HG03378 (cell line): ENCODE data around the gene ZNF575.

Experiments
- ATAC-seq: cut with Tn5 transposase; IDR thresholded peaks from one replicate; pipeline ENCODE4 v1.9.1; 2021; ENCODE audit warnings: mild to moderate bottlenecking, moderate library complexity; ENCODE audit not compliant: unreplicated experiment

The ZNF575 gene

GRCh38 chr19:43570174-43570791 is 37.3 kb downstream of the ZNF575 start:
- no peak for ATAC-seq

DNA sequence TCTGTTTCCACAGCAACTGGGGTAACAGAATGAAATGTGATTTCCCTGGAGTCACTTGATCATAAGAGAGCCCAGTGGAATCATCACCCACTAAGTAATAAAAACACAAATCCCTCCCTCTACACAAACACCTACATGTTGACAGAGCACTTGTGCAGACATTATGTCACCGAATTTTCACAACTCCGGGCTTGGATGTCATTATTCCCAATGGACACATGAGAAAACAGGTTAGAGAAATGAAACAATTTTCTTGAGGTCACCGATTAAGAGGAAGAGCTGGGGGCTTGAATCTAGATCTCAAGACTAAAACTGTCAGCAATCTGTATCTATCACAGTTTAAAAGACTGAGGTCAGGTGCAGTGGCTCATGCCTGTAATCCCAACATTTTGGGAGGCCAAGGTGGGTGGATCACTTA is 39.2 kb downstream of the ZNF575 start:
- no peak for ATAC-seq

DNA sequence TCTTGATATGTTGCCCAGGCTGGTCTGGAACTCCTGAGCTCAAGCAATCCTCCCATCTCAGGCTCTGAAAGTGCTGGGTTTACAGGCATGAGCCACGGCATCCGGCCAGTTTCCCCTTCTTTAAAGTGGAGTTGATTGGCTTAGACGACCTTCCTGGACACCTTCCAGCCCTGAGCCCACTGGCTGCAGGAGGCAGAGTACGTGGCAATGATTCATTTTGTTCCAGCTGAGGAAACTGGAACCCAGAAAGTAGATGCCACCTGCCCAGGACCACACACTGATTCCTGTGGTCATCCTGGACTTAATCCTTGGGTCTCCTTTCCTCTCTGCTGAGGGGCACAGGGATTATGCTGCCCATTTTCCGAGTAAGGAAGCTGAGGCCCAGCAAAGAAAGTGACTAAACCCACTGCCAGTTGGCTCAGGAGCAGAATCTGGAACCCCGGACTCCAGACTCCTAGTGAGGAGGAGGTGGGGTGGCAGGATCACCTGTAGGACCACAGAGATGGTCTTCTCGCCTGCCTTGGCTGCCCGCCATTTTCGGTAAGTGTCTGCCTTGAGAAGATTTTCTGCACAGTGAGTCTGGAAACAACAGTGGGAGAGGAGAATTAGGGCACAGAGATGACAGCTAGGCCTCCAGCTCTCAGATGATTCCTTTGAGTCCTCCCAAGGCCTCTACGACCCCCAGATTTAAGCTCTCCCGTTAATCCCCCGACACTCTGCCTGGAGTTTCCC is 41.6 kb downstream of the ZNF575 start:
- no peak for ATAC-seq

DNA sequence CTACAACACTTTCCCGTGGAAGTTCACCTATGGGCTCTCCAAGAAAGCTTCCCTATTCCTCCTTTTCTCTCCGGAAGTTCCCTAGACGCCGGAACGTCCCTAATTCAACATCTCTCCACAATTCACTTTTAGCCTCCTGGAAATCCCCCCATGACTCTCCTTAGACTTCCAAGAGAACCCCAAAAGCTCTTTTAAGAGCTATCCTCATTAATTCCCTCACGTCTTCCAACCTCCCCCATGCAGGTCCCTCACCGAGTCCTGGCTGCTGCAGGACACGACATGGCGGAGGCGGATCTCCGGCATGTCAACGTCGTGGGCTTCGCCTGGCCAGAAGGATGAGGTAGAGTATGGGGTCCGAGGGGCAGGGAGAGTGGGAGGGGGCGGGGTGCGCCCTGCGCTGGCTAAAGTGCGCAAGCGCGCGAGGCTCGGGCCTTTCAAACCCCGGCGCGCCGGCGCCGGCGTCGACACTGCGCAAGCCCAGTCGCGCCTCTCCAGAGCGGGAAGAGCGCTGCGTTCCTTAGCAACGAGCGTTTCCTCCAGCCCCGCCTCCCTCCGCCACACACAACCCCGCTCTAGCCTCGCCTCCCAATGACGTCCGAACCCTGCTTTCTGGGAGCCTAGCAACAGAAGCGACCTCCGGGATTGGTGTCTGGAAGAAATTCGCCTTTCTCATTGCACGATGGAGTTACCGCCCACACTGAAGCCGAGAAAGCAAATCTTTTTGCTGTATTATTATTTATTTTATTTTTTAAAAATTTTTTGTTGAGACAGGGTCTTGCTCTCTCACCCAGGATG is 42.4 kb downstream of the ZNF575 start, which contains the start of the genes PINLYP and XRCC1:
Gene PINLYP (plus strand): TSS at position 646 of the 795 bp plus-strand sequence. CDS start 1,391 bp downstream, outside the sequence.
Gene XRCC1 (minus strand): TSS at position 372 of the 795 bp plus-strand sequence. CDS start 69 bp downstream, at position 303.
- ATAC-seq: peak; percentile 83

- no peak for ATAC-seq
Observed at GRCh38 chr19:43575955-43576878, 43.2 kb downstream of the ZNF575 start.

DNA sequence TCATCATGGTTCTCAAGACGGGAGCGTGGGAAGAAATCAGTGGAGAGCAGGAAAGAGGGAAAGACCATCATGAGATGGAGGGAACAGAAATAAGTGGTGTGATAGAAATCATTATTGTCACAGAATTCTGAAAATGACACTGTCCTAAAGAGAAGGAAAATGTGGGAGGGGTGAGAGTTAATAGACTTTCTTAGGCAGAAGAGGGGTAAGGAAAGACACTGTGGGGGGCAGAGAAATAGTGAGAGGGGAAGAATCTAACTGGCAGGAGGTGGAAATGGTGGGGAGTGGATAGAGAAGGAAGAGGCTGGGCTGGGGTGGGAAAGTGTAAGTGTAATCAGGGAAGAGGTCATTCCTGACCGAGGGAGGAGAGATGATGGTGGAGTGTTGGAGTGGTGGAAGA is 45.8 kb downstream of the ZNF575 start:
- ATAC-seq: no peak

GRCh38 chr19:43581467-43581866 is 48.5 kb downstream of the ZNF575 start:
- ATAC-seq: no peak

DNA sequence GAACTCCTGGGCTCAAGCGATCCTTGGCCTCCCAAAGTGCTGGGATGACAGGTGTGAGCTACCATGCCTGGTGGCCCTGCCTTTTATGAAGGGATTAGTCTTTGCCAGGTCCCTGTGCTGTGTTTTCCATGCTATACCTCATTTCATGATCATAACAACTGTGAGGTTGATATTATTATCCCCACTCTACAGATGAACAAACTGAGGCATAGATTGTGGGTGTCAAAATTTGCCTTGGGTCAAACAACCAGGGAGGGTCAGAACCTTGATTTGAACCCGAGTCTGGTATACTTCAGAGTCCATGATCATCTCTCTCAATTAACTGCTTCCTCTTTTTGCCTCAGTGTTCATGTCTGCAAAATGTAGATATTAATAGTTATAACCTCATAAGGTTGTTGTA is 49.5 kb downstream of the ZNF575 start:
- ATAC-seq: no peak

DNA sequence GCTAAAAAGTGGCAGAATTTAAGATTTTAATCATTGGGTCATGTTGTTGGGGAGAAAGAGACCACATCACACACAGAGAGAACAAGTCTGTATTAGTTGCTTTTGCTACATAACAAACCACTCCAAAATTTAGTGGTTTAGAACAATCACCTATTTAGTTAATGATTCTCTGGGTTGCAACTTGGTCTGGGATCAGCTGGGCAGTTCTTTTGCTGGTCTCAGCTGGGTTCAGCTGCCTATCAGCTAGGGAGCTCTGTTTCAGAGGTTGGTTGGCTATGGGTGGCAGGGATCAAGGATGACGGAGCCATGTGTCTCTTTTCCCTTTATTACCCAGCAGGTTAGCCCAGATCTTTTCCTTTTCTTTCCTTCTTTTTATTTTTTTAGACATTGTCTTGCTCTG is 51.5 kb downstream of the ZNF575 start:
- ATAC-seq: no peak
